GM04504 (cell line): ENCODE data around the gene RPS14.
"Not testable (repeated sequence)": the region's sequence is repeated elsewhere in the genome, so short reads cannot be mapped to it uniquely, and the experiment has no call there.

ENCODE experiments used
- DNase-seq: peaks from one replicate; pipeline ENCODE4 v3.0.0-alpha.2; 2012; ENCODE audit warnings: low read depth

The RPS14 gene

DNA sequence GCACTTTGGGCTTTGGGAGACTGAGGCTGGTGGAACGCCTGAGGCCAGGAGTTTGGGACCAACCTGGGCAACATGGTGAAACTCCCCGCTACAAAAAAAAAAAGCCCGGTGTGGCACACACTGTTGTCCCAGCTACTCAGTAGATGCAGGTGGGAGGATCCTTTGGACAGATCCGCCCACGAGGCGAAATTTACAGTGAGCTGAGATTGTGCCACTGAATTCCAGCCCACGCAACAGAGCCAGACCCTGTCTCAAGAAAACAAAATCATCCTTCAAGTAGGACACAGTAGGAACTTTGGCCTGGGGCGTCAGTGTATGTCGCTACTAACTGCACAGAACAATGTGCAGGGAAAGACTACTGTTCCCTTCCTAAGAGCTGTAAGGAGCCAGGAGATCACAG is 4.8 kb downstream of the RPS14 start:
- DNase-seq: no peak

DNA sequence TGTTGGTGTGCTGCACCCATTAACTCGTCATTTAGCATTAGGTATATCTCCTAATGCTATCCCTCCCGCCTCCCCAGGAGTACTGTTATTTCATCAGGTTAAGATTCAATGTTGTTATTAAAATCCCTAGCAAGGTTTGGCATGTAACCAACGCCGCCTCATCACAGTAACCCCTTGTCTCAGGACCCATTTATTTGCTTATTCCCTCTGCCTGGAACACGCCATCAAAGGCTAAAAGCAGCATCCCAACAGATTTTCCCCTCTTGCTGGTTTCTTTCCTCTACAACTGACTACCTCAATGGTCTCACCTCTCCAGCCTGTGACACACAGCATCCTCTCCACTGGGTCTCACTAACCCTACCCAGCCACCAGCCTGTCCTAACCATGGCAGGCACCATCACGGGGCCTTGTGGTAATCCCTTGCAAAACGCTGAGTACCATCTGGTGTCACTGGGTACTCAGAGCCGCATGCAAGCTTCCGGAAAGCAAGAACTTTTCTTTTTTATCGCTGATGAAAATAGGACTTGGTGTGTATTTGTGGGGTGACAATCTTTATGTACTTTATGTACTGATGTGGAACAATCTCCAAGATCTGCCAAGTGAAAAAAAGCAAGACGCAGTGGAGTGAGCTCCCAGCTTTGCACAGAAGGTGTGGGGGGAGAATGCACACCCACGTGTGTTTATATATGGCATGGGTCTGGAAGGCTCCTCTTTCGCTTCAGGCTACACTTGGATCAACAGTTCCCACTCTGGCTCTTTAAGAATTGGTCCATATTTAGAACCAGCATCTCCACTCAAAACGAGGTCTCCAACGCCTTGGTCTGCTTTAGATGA is 6.1 kb downstream of the RPS14 start:
- DNase-seq: no peak

DNA sequence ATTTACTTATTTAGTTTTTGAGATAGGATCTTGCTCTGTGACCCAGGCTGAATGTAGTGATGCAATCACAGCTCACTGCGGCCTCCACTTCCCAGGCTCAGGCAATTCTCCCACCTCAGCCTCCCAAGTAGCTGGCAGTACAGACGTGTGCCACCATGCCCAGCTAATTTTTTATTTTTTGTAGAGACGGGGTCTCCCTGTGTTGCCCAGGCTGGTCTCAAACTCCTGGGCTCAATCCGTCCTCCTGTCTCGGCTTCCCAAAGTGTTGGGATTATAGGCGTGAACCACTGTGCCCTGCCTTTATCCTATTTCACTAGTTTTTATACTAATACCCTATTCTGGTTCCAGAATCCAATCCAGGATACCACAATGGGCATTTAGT is 6.8 kb downstream of the RPS14 start:
- no peak for DNase-seq

DNA sequence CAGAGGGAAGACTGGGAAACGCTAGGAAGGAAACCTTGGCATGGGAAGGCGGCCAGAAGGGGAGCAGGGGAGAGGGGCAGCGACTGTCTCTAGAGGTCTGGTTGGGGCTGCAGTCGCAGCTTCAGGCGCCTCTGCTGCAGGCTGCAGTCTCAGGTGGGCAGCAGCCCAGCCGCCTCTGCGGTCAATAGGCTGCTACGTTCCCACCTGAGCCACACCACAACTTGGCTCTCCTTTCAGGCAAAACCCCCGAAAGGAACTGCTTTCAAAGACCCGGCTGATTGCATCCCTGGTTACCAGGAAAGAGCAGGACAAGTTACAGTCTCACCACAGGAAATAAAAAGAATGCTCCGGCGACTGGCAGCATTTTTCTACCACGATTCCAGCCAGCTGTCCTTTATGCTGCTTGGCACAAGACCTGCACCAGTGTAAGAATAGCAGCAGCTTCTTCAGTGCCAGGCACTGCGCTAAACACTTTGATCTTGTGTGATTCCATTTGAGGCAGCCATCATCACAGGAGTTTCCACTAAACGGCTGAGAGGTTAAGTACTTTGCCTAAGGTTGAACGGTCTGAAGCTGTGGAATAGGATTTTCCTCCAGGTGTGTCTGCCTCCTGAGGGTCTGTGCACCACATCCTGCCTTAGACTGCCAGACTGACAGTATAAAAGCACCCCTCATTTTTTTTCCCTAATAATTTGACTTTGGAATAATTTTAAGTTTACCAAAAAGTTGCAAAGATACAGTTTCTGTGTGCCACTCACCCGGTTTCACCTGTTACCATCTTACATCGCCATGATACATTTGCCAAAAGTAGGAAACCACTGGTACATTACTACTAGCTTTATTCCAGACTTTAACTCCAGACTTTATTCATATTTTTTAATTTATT is 7.5 kb downstream of the RPS14 start:
- no peak for DNase-seq

DNA sequence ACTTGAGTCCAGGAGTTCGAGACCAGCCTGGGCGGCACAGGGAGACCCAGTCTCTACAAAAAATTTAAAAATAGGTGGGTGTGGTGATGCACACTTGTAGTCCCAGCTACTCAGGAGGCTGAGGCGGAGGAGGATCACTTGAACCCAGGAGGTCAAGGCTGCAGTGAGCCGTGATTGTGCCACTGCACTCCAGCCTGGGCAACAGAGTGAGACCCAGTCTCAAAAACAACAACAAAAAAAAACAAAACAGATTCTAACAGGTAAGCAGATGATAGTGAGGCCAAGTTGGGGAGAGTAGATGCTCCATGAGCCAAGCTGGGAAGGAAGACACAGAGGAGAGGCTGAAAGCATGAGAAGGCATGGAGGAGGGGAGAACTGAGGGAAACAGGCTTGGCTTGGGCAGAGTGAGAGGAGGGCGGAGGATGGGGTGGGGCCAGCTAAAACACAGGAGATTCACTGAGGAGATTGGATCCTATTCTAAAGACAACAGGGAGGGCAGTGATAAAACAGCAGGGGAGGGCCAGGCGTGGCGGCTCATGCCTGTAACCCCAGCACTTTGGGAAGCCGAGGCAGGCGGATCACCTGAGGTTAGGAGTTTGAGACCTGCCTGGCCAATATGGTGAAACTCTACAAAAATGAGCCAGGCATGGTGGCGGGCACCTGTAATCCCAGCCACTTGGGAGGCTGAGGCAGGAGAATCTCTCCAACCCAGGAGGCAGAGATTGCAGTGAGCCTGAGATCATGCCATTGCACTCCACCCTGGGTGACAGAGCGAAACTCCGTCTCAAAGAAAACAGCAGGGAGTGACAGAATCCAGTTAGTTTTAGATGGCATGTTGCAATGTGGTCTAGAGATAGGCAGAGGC is 8.4 kb downstream of the RPS14 start:
- DNase-seq: no peak

DNA sequence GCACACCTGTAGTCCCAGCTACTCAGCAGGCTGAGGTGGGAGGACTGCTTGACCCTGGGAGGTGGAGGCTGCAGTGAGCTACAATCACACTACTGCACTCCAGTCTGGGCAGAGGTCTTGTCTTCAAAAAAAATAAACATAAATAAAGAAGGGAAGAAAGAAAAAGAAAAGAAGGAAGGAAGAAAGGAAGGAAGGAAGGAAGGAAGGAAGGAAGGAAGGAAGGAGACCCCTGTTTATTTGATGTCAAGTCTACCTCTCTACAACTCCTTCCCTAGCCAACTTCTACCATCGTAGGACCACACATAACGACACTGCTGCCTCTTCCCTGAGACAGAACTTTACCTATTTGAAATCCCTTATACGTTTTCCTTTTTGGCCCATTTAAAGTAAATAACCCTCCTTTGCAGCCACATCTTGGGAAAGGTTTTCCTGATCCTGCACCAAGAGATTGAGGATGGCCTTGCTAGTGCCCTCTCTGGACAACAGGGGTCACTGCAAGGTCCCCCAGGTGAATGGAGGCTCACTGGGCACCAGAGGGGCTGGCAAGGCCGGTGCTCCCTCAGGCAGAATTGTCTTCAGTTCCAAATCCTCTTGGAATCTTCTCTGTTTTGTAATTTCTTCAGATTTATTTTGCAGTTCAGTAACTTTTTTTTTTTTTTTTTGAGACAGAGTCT is 10.5 kb downstream of the RPS14 start:
- no peak for DNase-seq

DNA sequence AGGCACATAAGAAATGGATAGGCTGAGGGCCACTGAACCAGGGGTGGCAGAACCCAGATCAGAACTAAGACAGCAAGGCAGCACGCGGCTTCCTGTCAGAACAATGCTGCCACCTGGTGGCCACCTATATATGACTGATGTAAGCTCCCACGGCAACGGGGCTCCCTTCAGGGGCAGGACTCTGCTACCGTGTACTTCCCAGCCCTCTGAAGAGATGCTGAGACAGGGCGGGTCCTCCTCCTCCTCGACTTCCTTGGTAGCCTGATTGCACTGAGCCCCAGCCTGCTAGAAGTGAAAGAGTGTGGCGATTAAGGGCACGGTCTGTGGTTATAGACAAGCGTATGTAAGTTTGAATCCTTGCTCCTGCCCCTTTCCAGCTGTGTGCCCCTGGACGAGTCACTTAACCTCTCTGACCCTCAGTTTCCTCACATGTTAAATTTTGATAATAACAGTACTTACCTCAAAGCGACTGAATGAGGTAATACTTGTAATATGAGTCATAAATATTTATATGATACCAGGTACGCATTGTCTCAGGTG is 13.3 kb downstream of the RPS14 start:
- DNase-seq: peak; percentile 66

DNA sequence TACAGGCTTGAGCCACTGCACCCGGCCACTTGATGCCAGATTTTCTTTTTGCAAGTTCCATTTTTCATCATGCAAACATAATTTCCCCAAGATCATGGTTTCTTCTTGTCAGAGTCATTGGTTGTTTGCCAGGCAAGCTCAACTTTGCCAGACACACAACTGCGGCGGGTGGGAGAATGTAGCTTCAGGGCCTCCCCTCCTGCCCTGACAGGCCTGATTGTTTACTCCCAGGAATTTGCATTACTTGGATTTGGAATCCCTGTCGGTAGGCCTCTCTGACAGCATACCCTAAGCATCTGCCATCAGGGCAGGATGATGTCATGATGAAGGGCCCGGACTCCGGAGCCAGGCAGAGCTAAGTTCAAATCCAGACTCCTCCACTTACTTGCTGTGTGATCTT is 15.1 kb downstream of the RPS14 start:
- DNase-seq: peak; percentile 51

DNA sequence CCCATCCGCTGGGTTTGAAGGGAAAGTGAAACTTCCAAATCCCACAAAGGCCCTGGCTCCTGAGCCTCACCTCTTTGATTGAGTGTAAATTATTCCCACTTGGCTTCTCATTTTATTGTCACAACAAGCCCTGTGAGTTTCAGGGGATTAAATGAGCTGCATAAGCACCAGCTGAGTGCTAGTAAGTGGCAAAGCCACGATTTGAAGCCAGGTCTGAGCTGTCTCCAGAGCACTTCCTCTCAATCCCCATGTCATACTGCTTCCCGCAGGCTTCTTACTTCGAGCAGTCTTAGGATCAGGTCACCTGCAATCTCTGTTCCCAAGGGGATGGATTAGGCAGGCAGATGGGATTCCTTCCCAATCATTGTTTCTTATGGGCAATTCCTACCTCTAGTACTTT is 18.0 kb downstream of the RPS14 start:
- DNase-seq: no peak

DNA sequence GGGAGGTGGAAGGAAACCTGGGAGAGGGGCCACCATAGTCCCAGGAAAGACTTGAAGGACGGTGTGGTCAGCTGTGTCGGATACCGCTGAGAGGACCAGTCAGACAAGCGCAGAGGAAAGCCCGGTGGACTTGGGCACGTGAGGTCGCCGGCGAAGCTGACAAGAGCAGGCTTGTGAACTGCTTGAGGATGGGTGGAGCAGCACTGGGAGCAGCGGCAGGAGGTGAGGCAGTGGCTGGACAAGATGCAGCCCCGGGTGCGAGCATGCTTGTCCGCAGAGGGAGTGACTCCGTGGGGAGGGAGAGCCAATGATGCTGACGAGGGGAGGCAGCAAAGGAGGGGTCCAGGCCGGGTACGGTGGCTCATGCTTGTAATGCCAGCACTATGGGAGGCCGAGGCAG is 18.5 kb downstream of the RPS14 start:
- no peak for DNase-seq

DNA sequence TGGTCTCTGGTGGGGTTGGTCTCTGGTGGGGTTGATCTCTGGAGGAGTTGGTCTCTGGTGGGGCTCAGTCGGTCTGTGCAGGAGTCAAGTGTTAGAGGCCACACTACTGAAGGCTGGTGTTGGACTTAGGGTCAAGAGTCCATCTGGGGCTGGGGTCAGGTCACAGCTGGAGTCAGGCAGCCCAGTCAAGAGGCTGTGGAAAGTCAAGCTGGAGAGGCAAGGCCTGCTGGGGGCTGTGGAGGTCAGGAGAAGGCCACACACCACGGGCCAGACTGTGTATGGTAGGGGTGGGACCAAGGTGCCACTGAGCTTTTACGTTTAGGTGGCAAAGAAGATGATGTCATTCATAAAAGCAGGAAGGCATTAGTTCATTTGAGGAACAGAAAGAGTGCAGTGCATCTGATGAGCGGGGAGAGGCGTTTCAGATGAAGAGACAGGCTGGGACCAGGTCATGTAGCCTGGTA is 20.1 kb downstream of the RPS14 start:
- DNase-seq: no peak

DNA sequence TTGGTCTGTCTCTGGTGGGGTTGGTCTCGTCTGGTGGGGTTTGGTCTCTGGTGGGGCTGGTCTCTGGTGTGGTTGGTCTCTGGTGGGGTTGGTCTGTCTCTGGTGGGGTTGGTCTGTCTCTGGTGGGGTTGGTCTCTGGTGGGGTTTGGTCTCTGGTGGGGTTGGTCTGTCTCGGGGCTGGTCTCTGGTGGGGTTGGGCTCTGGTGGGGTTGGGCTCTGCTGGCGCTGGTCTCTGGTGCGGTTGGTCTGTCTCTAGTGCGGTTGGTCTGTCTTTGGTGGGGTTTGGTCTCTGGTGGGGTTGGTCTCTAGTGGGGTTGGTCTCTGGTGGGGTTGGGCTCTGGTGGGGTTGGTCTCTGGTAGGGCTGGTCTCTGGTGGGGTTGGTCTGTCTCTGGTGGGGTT is 20.6 kb downstream of the RPS14 start:
- DNase-seq: no peak

DNA sequence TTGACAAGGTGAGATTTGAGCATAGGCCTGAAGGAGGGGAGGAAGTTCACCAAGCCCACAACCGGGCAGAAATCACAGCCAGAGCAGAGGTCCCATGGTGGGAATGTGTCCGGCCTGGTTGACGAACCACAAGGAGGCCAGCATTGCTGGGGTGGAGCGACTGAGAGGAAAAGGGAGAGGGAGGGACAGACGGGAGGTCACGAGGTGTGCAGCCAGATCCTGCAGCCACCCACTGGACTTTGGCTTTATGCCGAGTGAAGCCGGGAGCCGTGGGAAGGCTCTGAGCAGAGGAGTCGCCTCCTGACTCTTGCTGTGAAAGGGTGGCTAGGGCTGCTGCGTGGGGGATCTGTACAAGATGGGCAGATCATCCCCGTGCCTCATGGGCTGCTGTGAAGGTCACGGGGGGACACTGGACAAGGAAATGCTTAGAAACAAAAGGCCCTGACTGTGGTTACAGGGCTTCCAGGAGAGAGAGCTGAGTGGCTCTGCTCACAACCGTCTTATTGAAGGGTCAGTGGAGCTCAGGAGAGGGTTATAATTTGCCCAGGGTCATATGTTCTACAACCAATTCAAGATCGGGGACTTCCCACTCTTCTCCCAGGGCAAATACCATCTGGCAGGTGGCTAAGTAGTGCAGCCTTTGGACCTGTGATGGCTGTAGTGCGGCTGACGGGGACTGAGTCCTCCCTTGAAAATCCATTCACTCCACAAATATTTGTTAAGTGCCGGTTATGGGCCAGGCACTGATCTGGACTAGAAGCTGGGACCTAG is 21.2 kb downstream of the RPS14 start:
- no peak for DNase-seq

DNA sequence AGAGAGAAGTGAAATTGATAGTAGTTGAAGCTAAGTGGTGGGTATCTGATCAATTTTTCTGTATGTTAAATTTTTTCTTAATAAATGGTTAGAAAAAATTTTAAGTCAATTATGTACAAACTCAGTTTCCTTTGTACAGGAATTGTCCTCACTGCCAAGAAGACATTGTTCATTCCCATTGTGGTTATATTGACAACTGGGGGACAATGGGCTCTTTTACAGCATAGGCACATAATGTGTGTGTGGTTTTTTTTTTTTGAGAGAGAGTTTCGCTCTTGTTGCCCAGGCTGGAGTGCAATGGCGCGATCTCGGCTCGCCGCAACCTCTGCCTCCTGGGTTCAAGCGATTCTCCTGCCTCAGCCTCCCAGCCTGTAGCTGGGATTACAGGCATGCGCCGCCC is 23.4 kb downstream of the RPS14 start:
- DNase-seq: not testable (repeated sequence)

DNA sequence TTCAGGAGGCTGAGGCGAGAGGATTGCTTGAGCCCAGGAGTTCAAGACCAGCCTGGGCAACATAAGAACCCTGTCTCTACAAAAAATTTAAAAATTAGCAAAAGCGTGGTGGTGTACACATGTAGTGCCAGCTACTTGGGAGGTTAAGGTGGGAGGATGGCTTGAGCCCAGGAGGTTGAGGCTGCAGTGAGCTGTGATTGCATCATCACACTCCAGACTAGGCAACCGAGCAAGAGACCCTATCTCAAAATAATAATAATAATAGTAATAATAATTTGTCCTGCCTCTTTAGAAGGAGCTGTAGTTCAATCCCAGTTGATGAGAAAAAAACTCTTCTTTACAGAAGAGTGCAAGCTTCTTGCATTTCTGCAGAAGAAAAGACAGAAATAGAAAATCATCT is 26.8 kb downstream of the RPS14 start:
- no peak for DNase-seq

DNA sequence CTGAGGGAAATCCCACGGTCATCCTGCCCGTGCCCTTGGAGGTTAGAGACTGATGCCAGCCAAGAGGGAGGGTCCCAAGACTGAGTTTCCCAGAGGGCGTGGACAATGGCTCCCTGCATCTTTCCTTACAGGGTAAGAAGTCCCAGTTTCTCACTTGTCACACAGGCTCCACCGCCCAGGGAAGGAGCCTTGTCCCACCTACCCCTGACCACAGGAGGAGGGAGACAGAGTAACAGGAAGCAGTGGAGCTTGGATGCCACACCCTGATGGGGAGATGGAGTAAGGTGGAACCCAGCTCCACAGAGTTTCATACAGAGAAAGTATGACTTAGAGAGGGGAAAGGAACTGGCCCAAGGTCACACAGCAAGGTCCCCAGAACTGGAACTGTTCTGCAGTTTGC is 27.5 kb downstream of the RPS14 start:
- DNase-seq: no peak

DNA sequence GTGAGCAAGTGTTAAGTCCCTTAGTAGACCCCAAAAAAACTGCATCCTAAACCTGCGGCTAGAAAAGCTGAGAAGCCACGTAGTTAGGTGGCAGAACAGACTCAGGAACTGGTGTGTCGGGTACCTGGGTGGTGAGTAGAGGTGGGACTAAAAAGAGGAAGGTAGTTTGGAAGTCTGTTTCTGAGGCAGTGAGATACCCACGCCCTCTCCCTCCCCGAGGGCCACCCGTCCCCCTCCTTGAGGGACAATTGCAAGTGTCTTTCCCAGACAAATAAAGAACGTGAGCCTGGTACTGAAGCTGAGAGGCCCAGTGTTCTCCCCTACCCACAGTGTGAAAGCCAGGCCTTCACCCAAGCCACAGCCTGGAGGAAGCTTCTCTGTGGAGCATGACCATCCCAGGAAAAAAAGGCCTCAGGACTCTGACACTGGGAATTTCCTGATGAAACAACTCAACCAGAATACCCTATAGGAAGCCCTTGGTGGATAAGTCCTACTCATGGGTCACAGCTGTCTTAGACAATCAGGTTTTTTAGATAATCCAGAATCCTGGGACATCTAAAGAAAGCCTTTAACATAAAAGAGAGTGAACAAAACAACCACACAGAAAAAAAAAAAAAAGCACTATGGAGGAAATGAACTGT is 29.8 kb downstream of the RPS14 start:
- no peak for DNase-seq

DNA sequence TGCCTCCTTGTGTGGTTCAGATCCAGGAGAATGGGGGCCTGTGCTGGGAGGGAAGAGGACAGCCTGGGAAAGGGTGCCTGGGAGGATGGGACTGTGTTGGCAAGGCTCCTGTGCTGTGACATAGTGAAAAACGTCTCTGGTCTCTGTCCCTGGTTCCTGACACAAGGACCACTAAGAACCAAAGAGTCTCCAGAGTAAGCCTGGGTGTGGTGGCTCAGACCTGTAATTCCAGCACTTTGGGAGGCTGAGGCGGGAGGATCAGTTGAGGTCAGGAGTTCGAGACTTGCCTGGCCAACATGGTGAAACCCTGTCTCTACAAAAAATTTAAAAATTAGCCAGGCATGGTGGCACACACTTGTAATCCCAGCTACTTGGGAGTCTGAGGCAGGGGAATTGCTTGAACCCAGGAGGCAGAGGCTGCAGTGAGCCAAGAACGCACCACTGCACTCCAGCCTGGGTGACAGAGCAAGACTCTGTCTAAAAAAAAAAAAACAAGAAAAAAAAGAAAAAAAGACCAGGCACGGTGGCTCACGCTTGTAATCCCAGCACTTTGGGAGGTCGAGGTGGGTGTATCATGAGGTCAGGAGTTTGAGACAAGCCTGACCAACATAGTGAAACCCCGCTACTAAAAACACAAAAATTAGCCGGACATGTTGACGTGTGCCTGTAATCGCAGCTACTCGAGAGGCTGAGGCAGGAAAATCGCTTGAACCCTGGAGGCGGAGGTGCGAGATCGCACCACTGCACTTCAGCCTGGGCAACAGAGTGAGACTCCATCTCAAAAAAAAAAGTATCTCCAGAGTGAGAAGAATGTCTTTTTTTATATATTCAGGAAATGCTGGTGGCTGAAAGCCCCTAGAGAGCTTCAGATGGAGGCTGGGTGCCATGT is 35.4 kb downstream of the RPS14 start:
- not testable (repeated sequence) for DNase-seq
